ENCODE measurements around the gene MDFIC2. TPM values are rescaled to one million over a fixed set of nuclear protein-coding genes. Genes with fewer than 3 reads are reported as not detected.
"Not testable (repeated sequence)": the region's sequence is repeated elsewhere in the genome, so short reads cannot be mapped to it uniquely, and the experiment has no call there.

Gene MDFIC2
- total RNA-seq, result not detected

- Mint-ChIP-seq H3K4me1 (ENCODE audit: low read depth in 2 of 2) (no peaks in the 10 kb centered on the region), H3K9me3 (no peaks in the 10 kb centered on the region), H3K36me3 (no peaks in the 10 kb centered on the region), H3K4me3 (no peak within 1 kb of the TSS), H3K27ac (no peak within 1 kb of the TSS), H3K27me3 (no peaks in the 10 kb centered on the region)
- ATAC-seq (no peak), DNase-seq (ENCODE audit: low spot score) (no peak)
Measured at GRCh38 chr3:70312336-70312735, at the start of gene MDFIC2. Gene MDFIC2, minus strand, starts transcription at chr3:70312638. Its CDS starts 665 bp downstream, at chr3:70311973.

GRCh38 chr3:70360979-70361760 is 48.7 kb upstream of the MDFIC2 start:
- H3K4me3 Mint-ChIP-seq, result no peak overlapping the region
- H3K9me3 Mint-ChIP-seq, result peaks cover 4% of the 10 kb centered on the region
- no peak overlapping the region for H3K27ac Mint-ChIP-seq
- ATAC-seq, result no peak
- DNase-seq (ENCODE audit: low spot score), result no peak
- no peaks in the 10 kb centered on the region for H3K27me3 Mint-ChIP-seq
- H3K36me3 Mint-ChIP-seq, result no peaks in the 10 kb centered on the region
- H3K4me1 Mint-ChIP-seq (ENCODE audit: low read depth in 2 of 2), result no peaks in the 10 kb centered on the region

- Mint-ChIP-seq H3K36me3 (no peaks in the 10 kb centered on the region), H3K4me1 (ENCODE audit: low read depth in 2 of 2) (no peaks in the 10 kb centered on the region), H3K9me3 (peaks cover 2% of the 10 kb centered on the region), H3K27ac (no peak overlapping the region), H3K27me3 (no peaks in the 10 kb centered on the region), H3K4me3 (no peak overlapping the region)
- ATAC-seq (no peak), DNase-seq (ENCODE audit: low spot score) (no peak)
Measured at GRCh38 chr3:70359711-70360110, 47.3 kb upstream of the MDFIC2 start.

- Mint-ChIP-seq H3K4me3 (no peak overlapping the region), H3K27me3 (no peaks in the 10 kb centered on the region), H3K4me1 (ENCODE audit: low read depth in 2 of 2) (no peaks in the 10 kb centered on the region), H3K27ac (no peak overlapping the region), H3K36me3 (no peaks in the 10 kb centered on the region), H3K9me3 (no peaks in the 10 kb centered on the region)
- ATAC-seq, result no peak
- no peak for DNase-seq (ENCODE audit: low spot score)
Measured at GRCh38 chr3:70358978-70359580, 46.6 kb upstream of the MDFIC2 start.

GRCh38 chr3:70352215-70352614 is 39.8 kb upstream of the MDFIC2 start:
- H3K4me3 Mint-ChIP-seq, result no peak overlapping the region
- no peaks in the 10 kb centered on the region for H3K4me1 Mint-ChIP-seq (ENCODE audit: low read depth in 2 of 2)
- ATAC-seq, result no peak
- no peaks in the 10 kb centered on the region for H3K36me3 Mint-ChIP-seq
- H3K27me3 Mint-ChIP-seq, result no peaks in the 10 kb centered on the region
- no peak for DNase-seq (ENCODE audit: low spot score)
- H3K27ac Mint-ChIP-seq, result no peak overlapping the region
- peaks cover 12% of the 10 kb centered on the region for H3K9me3 Mint-ChIP-seq

- Mint-ChIP-seq H3K27ac (no peak overlapping the region), H3K9me3 (no peaks in the 10 kb centered on the region), H3K4me3 (no peak overlapping the region), H3K36me3 (no peaks in the 10 kb centered on the region), H3K4me1 (ENCODE audit: low read depth in 2 of 2) (no peaks in the 10 kb centered on the region), H3K27me3 (no peaks in the 10 kb centered on the region)
- ATAC-seq (no peak), DNase-seq (ENCODE audit: low spot score) (no peak)
Measured at GRCh38 chr3:70342149-70342548, 29.7 kb upstream of the MDFIC2 start.

- H3K9me3 Mint-ChIP-seq; DNase-seq (ENCODE audit: low spot score); H3K4me3 Mint-ChIP-seq; ATAC-seq; H3K36me3 Mint-ChIP-seq; H3K4me1 Mint-ChIP-seq (ENCODE audit: low read depth in 2 of 2); H3K27me3 Mint-ChIP-seq; H3K27ac Mint-ChIP-seq: not testable (repeated sequence)
Measured at GRCh38 chr3:70336885-70337284, 24.4 kb upstream of the MDFIC2 start.

- H3K4me1 Mint-ChIP-seq (ENCODE audit: low read depth in 2 of 2), result no peaks in the 10 kb centered on the region
- no peak for ATAC-seq
- peaks cover 6% of the 10 kb centered on the region for H3K9me3 Mint-ChIP-seq
- no peaks in the 10 kb centered on the region for H3K27me3 Mint-ChIP-seq
- no peak for DNase-seq (ENCODE audit: low spot score)
- no peaks in the 10 kb centered on the region for H3K36me3 Mint-ChIP-seq
- no peak overlapping the region for H3K27ac Mint-ChIP-seq
- H3K4me3 Mint-ChIP-seq, result no peak overlapping the region
Measured at GRCh38 chr3:70333080-70333479, 20.6 kb upstream of the MDFIC2 start.

GRCh38 chr3:70315021-70315420 is 2.6 kb upstream of the MDFIC2 start:
- Mint-ChIP-seq H3K27me3 (no peaks in the 10 kb centered on the region), H3K4me1 (ENCODE audit: low read depth in 2 of 2) (no peaks in the 10 kb centered on the region), H3K27ac (no peak overlapping the region), H3K36me3 (no peaks in the 10 kb centered on the region), H3K4me3 (no peak overlapping the region), H3K9me3 (peaks cover 6% of the 10 kb centered on the region)
- ATAC-seq (no peak), DNase-seq (ENCODE audit: low spot score) (no peak)

- Mint-ChIP-seq H3K36me3 (no peaks in the 10 kb centered on the region), H3K9me3 (no peaks in the 10 kb centered on the region), H3K27ac (no peak overlapping the region), H3K4me3 (no peak overlapping the region), H3K4me1 (ENCODE audit: low read depth in 2 of 2) (no peaks in the 10 kb centered on the region), H3K27me3 (no peaks in the 10 kb centered on the region)
- DNase-seq (ENCODE audit: low spot score), result no peak
- no peak for ATAC-seq
Measured at GRCh38 chr3:70310809-70311208, 1.6 kb downstream of the MDFIC2 start.

- Mint-ChIP-seq H3K36me3 (no peaks in the 10 kb centered on the region), H3K4me3 (no peak overlapping the region), H3K9me3 (peaks cover 6% of the 10 kb centered on the region), H3K4me1 (ENCODE audit: low read depth in 2 of 2) (no peaks in the 10 kb centered on the region), H3K27me3 (no peaks in the 10 kb centered on the region), H3K27ac (no peak overlapping the region)
- ATAC-seq (no peak), DNase-seq (ENCODE audit: low spot score) (no peak)
Measured at GRCh38 chr3:70309591-70309990, 2.8 kb downstream of the MDFIC2 start.

- no peak overlapping the region for H3K4me3 Mint-ChIP-seq
- no peaks in the 10 kb centered on the region for H3K27me3 Mint-ChIP-seq
- no peak for ATAC-seq
- no peaks in the 10 kb centered on the region for H3K4me1 Mint-ChIP-seq (ENCODE audit: low read depth in 2 of 2)
- no peak for DNase-seq (ENCODE audit: low spot score)
- peaks cover 6% of the 10 kb centered on the region for H3K9me3 Mint-ChIP-seq
- no peak overlapping the region for H3K27ac Mint-ChIP-seq
- H3K36me3 Mint-ChIP-seq, result no peaks in the 10 kb centered on the region
Measured at GRCh38 chr3:70308760-70309159, 3.7 kb downstream of the MDFIC2 start.

- no peak for ATAC-seq
- H3K36me3 Mint-ChIP-seq, result no peaks in the 10 kb centered on the region
- H3K4me3 Mint-ChIP-seq, result no peak overlapping the region
- H3K27ac Mint-ChIP-seq, result no peak overlapping the region
- H3K27me3 Mint-ChIP-seq, result no peaks in the 10 kb centered on the region
- no peak for DNase-seq (ENCODE audit: low spot score)
- no peaks in the 10 kb centered on the region for H3K4me1 Mint-ChIP-seq (ENCODE audit: low read depth in 2 of 2)
- H3K9me3 Mint-ChIP-seq, result peaks cover 6% of the 10 kb centered on the region
Measured at GRCh38 chr3:70306736-70307135, 5.7 kb downstream of the MDFIC2 start.

GRCh38 chr3:70298385-70298784 is 14.1 kb downstream of the MDFIC2 start:
- no peaks in the 10 kb centered on the region for H3K4me1 Mint-ChIP-seq (ENCODE audit: low read depth in 2 of 2)
- no peak overlapping the region for H3K4me3 Mint-ChIP-seq
- no peak for ATAC-seq
- no peaks in the 10 kb centered on the region for H3K27me3 Mint-ChIP-seq
- no peaks in the 10 kb centered on the region for H3K36me3 Mint-ChIP-seq
- H3K9me3 Mint-ChIP-seq, result peaks cover 4% of the 10 kb centered on the region
- DNase-seq (ENCODE audit: low spot score), result no peak
- H3K27ac Mint-ChIP-seq, result no peak overlapping the region

GRCh38 chr3:70291097-70291482 is 21.3 kb downstream of the MDFIC2 start:
- DNase-seq (ENCODE audit: low spot score) (no peak), ATAC-seq (no peak)
- H3K9me3 Mint-ChIP-seq, result peaks cover 4% of the 10 kb centered on the region
- no peaks in the 10 kb centered on the region for H3K27me3 Mint-ChIP-seq
- no peaks in the 10 kb centered on the region for H3K4me1 Mint-ChIP-seq (ENCODE audit: low read depth in 2 of 2)
- H3K36me3 Mint-ChIP-seq, result no peaks in the 10 kb centered on the region
- no peak overlapping the region for H3K4me3 Mint-ChIP-seq
- H3K27ac Mint-ChIP-seq, result no peak overlapping the region
